SH-SY5Y (cell line): ENCODE results near the gene RABGGTA.

ENCODE experiments used
- GATA2 ChIP-seq: IDR thresholded peaks from 2 replicates; pipeline ENCODE4 v1.6.1; 2011; ENCODE audit warnings: mild to moderate bottlenecking, low read depth, low read length
- GATA3 ChIP-seq: IDR thresholded peaks from 2 replicates; pipeline ENCODE4 v1.6.1; 2011; ENCODE audit warnings: low read depth, mild to moderate bottlenecking, low read length, moderate library complexity

- TF ChIP-seq GATA2 = no peak
- TF ChIP-seq GATA3 = no peak
Measured at GRCh38 chr14:24253936-24254335, 17.5 kb downstream of the RABGGTA start.
